ENCODE results near the gene GMEB2.
"Not testable (repeated sequence)": the region's sequence is repeated elsewhere in the genome, so short reads cannot be mapped to it uniquely, and the experiment has no call there.

GMEB2 gene

DNA sequence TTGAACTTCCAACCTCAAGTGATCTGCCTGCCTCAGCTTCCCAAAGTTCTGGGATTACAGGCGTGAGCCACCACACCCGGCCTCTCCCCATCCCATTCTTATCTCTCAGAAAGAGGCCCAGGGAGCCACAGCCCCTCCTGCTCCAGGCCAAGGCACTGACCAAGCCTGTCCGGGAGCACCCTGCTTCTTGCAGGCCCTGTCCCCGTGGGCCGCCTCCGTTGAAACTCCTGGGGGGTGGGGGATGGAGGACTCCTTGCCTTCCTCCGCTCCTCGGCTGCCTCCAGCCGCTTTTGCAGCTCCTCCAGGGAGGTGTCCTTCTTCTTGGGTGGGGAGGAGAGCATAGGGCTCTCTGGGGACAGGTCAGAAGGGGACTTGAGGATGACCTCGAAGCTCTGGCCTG, 16.6 kb upstream of the GMEB2 start:
- no peak overlapping the region for H3K4me2 ChIP-seq (ENCODE audit: low read length)

GRCh38 chr20:63642527-63643247, 15.8 kb upstream of the GMEB2 start:
- H3K4me2 ChIP-seq (ENCODE audit: low read length): peak overlapping the region; percentile 88
- no peaks in the 10 kb centered on the region for H3K27me3 ChIP-seq (ENCODE audit: control insufficient read depth, insufficient read depth, low read length)
- H3K9me3 ChIP-seq (replicated peaks; ENCODE audit: low read length): no peaks in the 10 kb centered on the region
- peaks cover 11% of the 10 kb centered on the region for H3K4me1 ChIP-seq (ENCODE audit: control insufficient read depth, insufficient read depth, low read length)
- H3K36me3 ChIP-seq (ENCODE audit: insufficient read depth, low read length): no peaks in the 10 kb centered on the region
- peak overlapping the region; percentile 66 for H3K4me3 ChIP-seq (ENCODE audit: low read length)
- no peak overlapping the region for H3K9ac ChIP-seq (ENCODE audit: low read depth, low read length)

More for the DNA sequence above, 16.6 kb upstream of the GMEB2 start:
- Histone ChIP-seq H3K27me3 (ENCODE audit: control insufficient read depth, insufficient read depth, low read length) (no peaks in the 10 kb centered on the region), H3K36me3 (ENCODE audit: insufficient read depth, low read length) (no peaks in the 10 kb centered on the region), H3K9me3 (replicated peaks; ENCODE audit: low read length) (no peaks in the 10 kb centered on the region), H3K9ac (ENCODE audit: low read depth, low read length) (no peak overlapping the region), H3K4me1 (ENCODE audit: control insufficient read depth, insufficient read depth, low read length) (peaks cover 11% of the 10 kb centered on the region), H3K4me3 (ENCODE audit: low read length) (no peak overlapping the region)

- H3K4me3 ChIP-seq (ENCODE audit: low read length): peak overlapping the region; percentile 66
- H3K4me2 ChIP-seq (ENCODE audit: low read length): peak overlapping the region; percentile 88
- H3K36me3 ChIP-seq (ENCODE audit: insufficient read depth, low read length): no peaks in the 10 kb centered on the region
- H3K9me3 ChIP-seq (replicated peaks; ENCODE audit: low read length): no peaks in the 10 kb centered on the region
- H3K27me3 ChIP-seq (ENCODE audit: control insufficient read depth, insufficient read depth, low read length): no peaks in the 10 kb centered on the region
- no peak overlapping the region for H3K9ac ChIP-seq (ENCODE audit: low read depth, low read length)
- H3K4me1 ChIP-seq (ENCODE audit: control insufficient read depth, insufficient read depth, low read length): peaks cover 16% of the 10 kb centered on the region
Measured at GRCh38 chr20:63641792-63642523, 15.1 kb upstream of the GMEB2 start.

DNA sequence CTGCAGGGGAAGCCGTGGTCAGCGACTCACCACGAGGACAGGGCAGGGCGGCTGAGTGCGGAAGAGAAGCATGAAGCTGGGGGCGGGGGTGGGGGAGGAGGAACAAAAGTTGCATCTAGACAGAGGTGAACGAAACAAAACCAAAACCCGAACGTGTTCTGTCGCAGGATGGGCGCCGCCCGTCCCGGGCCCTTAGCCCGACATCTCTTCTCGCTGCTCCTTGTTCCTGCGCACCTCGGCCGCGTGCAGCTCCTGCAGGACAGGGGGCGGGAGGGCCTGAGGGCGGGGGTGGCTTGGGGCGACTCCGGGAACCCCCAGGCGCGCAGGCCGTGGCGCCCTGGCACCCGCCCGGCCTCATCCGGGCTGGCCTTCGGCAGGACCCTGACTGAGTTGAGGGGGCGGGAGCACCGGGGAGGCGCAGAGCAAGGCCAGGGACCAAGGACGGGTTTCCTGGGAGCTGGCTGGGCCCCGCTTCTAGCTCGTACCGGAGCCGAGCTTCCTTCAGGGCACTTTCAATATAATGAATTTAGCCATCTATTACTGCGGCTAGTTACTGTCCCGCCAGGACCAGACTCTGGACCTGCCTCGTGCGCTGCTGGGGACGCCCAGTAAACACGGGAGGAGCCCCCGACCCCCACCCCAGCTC, 14.4 kb upstream of the GMEB2 start:
- peak overlapping the region; percentile 59 for H3K4me3 ChIP-seq (ENCODE audit: low read length)
- H3K36me3 ChIP-seq (ENCODE audit: insufficient read depth, low read length): no peaks in the 10 kb centered on the region
- peak overlapping the region; percentile 35 for H3K9ac ChIP-seq (ENCODE audit: low read depth, low read length)
- H3K9me3 ChIP-seq (replicated peaks; ENCODE audit: low read length): no peaks in the 10 kb centered on the region
- H3K27me3 ChIP-seq (ENCODE audit: control insufficient read depth, insufficient read depth, low read length): no peaks in the 10 kb centered on the region
- peaks cover 21% of the 10 kb centered on the region for H3K4me1 ChIP-seq (ENCODE audit: control insufficient read depth, insufficient read depth, low read length)
- H3K4me2 ChIP-seq (ENCODE audit: low read length): peak overlapping the region; percentile 71

DNA sequence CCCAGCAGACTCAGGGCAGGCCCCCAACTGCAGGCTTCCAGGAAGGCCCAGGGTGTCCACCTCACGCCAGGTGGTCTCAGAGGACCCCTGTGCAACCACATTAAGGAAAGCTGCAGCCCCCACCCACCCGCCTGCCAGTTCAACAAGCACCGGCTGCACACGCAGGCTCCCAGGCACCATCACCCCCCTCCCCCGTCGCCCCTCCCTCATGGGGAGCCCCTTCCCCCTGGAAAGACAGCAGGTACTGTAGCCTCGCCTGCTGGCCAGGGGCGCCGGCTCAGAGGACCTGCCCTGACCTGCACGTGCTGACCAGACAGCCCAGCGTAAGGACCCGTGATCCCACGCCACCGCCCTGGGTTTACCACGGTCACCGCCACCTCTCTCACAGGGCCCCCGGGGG, 13.8 kb upstream of the GMEB2 start:
- H3K4me2 ChIP-seq (ENCODE audit: low read length); H3K9ac ChIP-seq (ENCODE audit: low read depth, low read length); H3K36me3 ChIP-seq (ENCODE audit: insufficient read depth, low read length); H3K4me3 ChIP-seq (ENCODE audit: low read length); H3K27me3 ChIP-seq (ENCODE audit: control insufficient read depth, insufficient read depth, low read length); H3K9me3 ChIP-seq (replicated peaks; ENCODE audit: low read length): not testable (repeated sequence)
- peaks cover 21% of the 10 kb centered on the region for H3K4me1 ChIP-seq (ENCODE audit: control insufficient read depth, insufficient read depth, low read length)

GRCh38 chr20:63640086-63640485, 13.2 kb upstream of the GMEB2 start:
- Histone ChIP-seq H3K36me3 (ENCODE audit: insufficient read depth, low read length) (no peaks in the 10 kb centered on the region), H3K4me1 (ENCODE audit: control insufficient read depth, insufficient read depth, low read length) (peaks cover 21% of the 10 kb centered on the region), H3K27me3 (ENCODE audit: control insufficient read depth, insufficient read depth, low read length) (no peaks in the 10 kb centered on the region), H3K4me3 (ENCODE audit: low read length) (no peak overlapping the region), H3K9ac (ENCODE audit: low read depth, low read length) (no peak overlapping the region), H3K9me3 (replicated peaks; ENCODE audit: low read length) (no peaks in the 10 kb centered on the region), H3K4me2 (ENCODE audit: low read length) (no peak overlapping the region)

GRCh38 chr20:63639093-63639975, 12.4 kb upstream of the GMEB2 start:
- Histone ChIP-seq H3K4me2 (ENCODE audit: low read length) (no peak overlapping the region), H3K4me3 (ENCODE audit: low read length) (no peak overlapping the region), H3K9ac (ENCODE audit: low read depth, low read length) (no peak overlapping the region), H3K27me3 (ENCODE audit: control insufficient read depth, insufficient read depth, low read length) (no peaks in the 10 kb centered on the region), H3K36me3 (ENCODE audit: insufficient read depth, low read length) (no peaks in the 10 kb centered on the region), H3K9me3 (replicated peaks; ENCODE audit: low read length) (no peaks in the 10 kb centered on the region), H3K4me1 (ENCODE audit: control insufficient read depth, insufficient read depth, low read length) (peaks cover 21% of the 10 kb centered on the region)

- Histone ChIP-seq H3K4me1 (ENCODE audit: control insufficient read depth, insufficient read depth, low read length) (peaks cover 16% of the 10 kb centered on the region), H3K4me3 (ENCODE audit: low read length) (no peak overlapping the region), H3K36me3 (ENCODE audit: insufficient read depth, low read length) (no peaks in the 10 kb centered on the region), H3K9ac (ENCODE audit: low read depth, low read length) (no peak overlapping the region), H3K27me3 (ENCODE audit: control insufficient read depth, insufficient read depth, low read length) (no peaks in the 10 kb centered on the region), H3K9me3 (replicated peaks; ENCODE audit: low read length) (no peaks in the 10 kb centered on the region), H3K4me2 (ENCODE audit: low read length) (peak overlapping the region; percentile 43)
Measured at GRCh38 chr20:63636752-63637628, 10.1 kb upstream of the GMEB2 start.

DNA sequence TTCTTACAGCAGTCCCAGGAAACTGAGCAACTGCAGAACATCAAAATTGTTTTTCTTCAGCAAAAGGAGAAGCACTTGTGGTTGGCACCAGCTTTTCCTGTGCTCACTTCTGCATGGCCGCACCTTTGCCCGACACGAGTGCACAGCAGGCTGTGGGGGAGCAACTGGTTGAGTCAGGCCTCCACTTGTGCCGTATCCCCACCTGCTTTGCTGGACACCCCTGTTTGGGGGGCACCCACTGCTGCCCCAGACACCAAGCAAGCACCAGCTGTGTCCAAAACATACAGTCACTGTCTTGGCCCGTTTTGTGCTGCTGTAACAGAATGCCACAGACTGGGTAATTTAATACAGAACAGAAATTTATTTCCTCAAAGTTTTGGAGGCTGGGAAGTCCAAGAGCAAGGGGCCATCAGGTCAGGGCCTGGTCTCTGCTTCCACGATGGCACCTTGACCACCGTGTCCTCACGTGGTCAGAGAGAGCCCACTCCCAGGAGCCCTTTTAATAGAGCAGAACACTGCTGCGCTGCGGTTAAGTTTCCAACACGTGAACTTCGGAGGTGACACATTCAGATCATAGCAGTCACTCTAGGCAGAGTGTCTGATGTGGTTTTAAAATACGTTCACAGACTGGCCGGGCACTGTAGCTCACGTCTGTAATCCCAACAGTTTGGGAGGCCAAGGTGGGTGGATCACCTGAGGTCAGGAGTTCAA, 8.7 kb upstream of the GMEB2 start:
- H3K4me3 ChIP-seq (ENCODE audit: low read length): no peak overlapping the region
- H3K9ac ChIP-seq (ENCODE audit: low read depth, low read length): no peak overlapping the region
- peaks cover 11% of the 10 kb centered on the region for H3K4me1 ChIP-seq (ENCODE audit: control insufficient read depth, insufficient read depth, low read length)
- no peaks in the 10 kb centered on the region for H3K9me3 ChIP-seq (replicated peaks; ENCODE audit: low read length)
- no peak overlapping the region for H3K4me2 ChIP-seq (ENCODE audit: low read length)
- H3K36me3 ChIP-seq (ENCODE audit: insufficient read depth, low read length): no peaks in the 10 kb centered on the region
- no peaks in the 10 kb centered on the region for H3K27me3 ChIP-seq (ENCODE audit: control insufficient read depth, insufficient read depth, low read length)

DNA sequence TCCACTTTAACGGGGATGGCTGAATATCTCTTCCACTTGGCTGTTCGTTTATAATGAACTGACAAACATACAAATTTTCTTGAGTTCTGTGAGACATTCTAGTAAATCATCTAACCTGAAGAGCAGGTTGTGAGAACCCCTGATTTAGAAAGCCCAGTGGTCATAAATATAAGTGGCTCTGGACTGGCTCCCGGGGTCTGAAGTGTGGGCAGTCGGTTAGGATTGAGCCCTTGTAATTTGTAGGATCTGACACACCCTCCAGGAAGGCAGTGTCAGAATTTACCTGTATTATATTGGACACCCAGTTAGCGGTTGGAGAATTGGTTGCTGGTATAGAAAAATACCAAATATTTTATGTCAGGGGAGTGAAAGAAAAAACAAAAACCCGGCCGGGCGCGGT, 6.8 kb upstream of the GMEB2 start:
- Histone ChIP-seq H3K9ac (ENCODE audit: low read depth, low read length) (no peak overlapping the region), H3K4me2 (ENCODE audit: low read length) (no peak overlapping the region), H3K4me1 (ENCODE audit: control insufficient read depth, insufficient read depth, low read length) (peaks cover 11% of the 10 kb centered on the region), H3K9me3 (replicated peaks; ENCODE audit: low read length) (no peaks in the 10 kb centered on the region), H3K4me3 (ENCODE audit: low read length) (no peak overlapping the region), H3K36me3 (ENCODE audit: insufficient read depth, low read length) (no peaks in the 10 kb centered on the region), H3K27me3 (ENCODE audit: control insufficient read depth, insufficient read depth, low read length) (no peaks in the 10 kb centered on the region)

All from skeletal muscle satellite cell (primary cell).